Measurements from ENCODE around the gene DENND1B. TPM values are rescaled to one million over a fixed set of nuclear protein-coding genes. Genes with fewer than 3 reads are reported as not detected.

The DENND1B gene
- total and polyA plus RNA-seq, 2 of the 8 experiments (the other 6 are each of a cell fraction or from before 2014, with no cell fraction given): 0.74 to 3.3 TPM

DNA sequence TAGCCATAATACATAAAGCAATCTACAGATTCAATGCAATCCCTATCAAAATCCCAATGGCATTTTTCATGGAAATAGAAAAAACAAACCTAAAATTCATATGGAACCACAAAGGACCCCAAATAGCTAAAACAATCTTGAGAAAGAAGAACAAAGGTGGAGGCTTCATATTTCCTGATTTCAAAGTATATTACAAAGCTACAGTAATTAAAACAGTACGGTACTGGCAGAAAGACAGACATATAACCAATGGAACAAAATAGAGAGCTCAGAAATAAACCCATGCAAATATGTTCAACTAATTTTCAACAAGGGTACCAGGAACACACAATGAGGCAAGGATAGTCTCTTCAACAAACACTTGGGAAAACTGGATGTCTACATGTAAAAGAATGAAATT, 87.0 kb downstream of the DENND1B start:
- no peaks in the 10 kb centered on the region for H3K23me2 ChIP-seq (ENCODE audit: low read depth, low read length)
- no peak for FAIRE-seq
- no peak overlapping the region for H4K8ac ChIP-seq (ENCODE audit: extremely low read depth, insufficient read depth, low read length)
- ChIA-PET POLR2A (ENCODE audit: partially characterized antibody) (no interaction called here), CTCF (ENCODE audit: partially characterized antibody) (interaction anchor here (0.7 kb wide), 1 partner anchor 72 kb away, joined by 3 read pairs; no protein-coding TSS in a partner anchor)
- no peak overlapping the region for H3K27ac ChIP-seq (ENCODE audit: low read depth, low read length)
- no peak overlapping the region for H3K4me3 ChIP-seq (ENCODE audit: extremely low read depth in 1 of 4, insufficient read depth in 2 of 4, low read depth in 3 of 4, low read length in 4 of 4)
- no peak overlapping the region for H3K4me2 ChIP-seq (ENCODE audit: insufficient read depth in 1 of 2, low read depth in 2 of 2, low read length in 2 of 2)
- H2BK15ac ChIP-seq (ENCODE audit: low read length): no peak overlapping the region
- H4K5ac ChIP-seq (ENCODE audit: insufficient read length, low read depth, low read length): no peak overlapping the region
- DNase-seq (ENCODE audit: low read depth in 1 of 2, low spot score in 2 of 2): no peak
- no peak for TF ChIP-seq BCL11A (IDR thresholded peaks at IDR 0.05; ENCODE audit: low read depth in 2 of 2, low read length in 2 of 2)
- TF ChIP-seq NANOG (IDR thresholded peaks at IDR 0.05; ENCODE audit: insufficient read depth, low read depth, low read length, poor library complexity, severe bottlenecking): no peak
- no peak for TF ChIP-seq CTBP2 (IDR thresholded peaks at IDR 0.05; ENCODE audit: borderline replicate concordance, insufficient read depth, insufficient read length, low read length)
- no peak for TF ChIP-seq HDAC6 (IDR thresholded peaks at IDR 0.05; ENCODE audit: low read depth, low read length)
- no peak for TF ChIP-seq KDM1A (IDR thresholded peaks at IDR 0.05; ENCODE audit: borderline replicate concordance, low read length)
- no peak for TF ChIP-seq EGR1 (IDR thresholded peaks at IDR 0.05; ENCODE audit: borderline replicate concordance, low read depth, low read length)
- no peak for TF ChIP-seq JUN (IDR thresholded peaks at IDR 0.05; ENCODE audit: low read depth, low read length)
- TF ChIP-seq SP4 (IDR thresholded peaks at IDR 0.05; ENCODE audit: low read length): no peak
- TF ChIP-seq KDM5A (IDR thresholded peaks at IDR 0.05; ENCODE audit: low read length): no peak
- H2BK120ac ChIP-seq (replicated peaks; ENCODE audit: low read depth, low read length): no peak overlapping the region
- H3K18ac ChIP-seq (ENCODE audit: extremely low read depth, low read length): no peak overlapping the region
- H3K79me2 ChIP-seq (ENCODE audit: control insufficient read depth in 1 of 2, insufficient read depth in 2 of 2, low read length in 2 of 2): no peaks in the 10 kb centered on the region
- no peak overlapping the region for H2BK12ac ChIP-seq (ENCODE audit: low read depth, low read length)
- H4K20me1 ChIP-seq (replicated peaks in 1 of 2; ENCODE audit: control insufficient read depth in 1 of 2, insufficient read depth in 2 of 2, low read length in 2 of 2): peaks cover 0 to under 1% of the 10 kb centered on the region in 2 experiments
- H3K36me3 ChIP-seq (ENCODE audit: control insufficient read depth in 2 of 4, insufficient read depth in 4 of 4, low read length in 3 of 4): no peaks in the 10 kb centered on the region
- H3K23ac ChIP-seq (ENCODE audit: insufficient read length): no peak overlapping the region
- H2AK5ac ChIP-seq (ENCODE audit: low read depth, low read length): no peak overlapping the region
- H4K91ac ChIP-seq (replicated peaks; ENCODE audit: insufficient read length, low read length): no peak overlapping the region
- peaks cover 0 to 8% of the 10 kb centered on the region in 2 experiments; a peak in 2 of 4 replicates for H3K9me3 ChIP-seq (ENCODE audit: insufficient read depth in 2 of 2, low read depth in 1 of 2, low read length in 1 of 2)
- H3K14ac ChIP-seq (ENCODE audit: insufficient read length): no peak overlapping the region
- H3K4me1 ChIP-seq (replicated peaks in 1 of 4; ENCODE audit: control insufficient read depth in 3 of 4, insufficient read depth in 4 of 4, low read length in 3 of 4): no peaks in the 10 kb centered on the region
- H3K4ac ChIP-seq (replicated peaks; ENCODE audit: insufficient read length, low read depth, low read length): no peak overlapping the region
- no peaks in the 10 kb centered on the region for H3K27me3 ChIP-seq (replicated peaks in 1 of 4; ENCODE audit: control insufficient read depth in 3 of 4, extremely low read depth in 1 of 4, insufficient read depth in 3 of 4, low read length in 3 of 4)
- no peak overlapping the region for H2BK5ac ChIP-seq (ENCODE audit: low read depth, low read length)
- 94% methylated on average over 1 of the region's 1 CpG; no CpG with 5 or more reads in 1 of the 2 experiments for WGBS, 2 experiments (ENCODE audit: extremely low coverage in 1 of 2, insufficient coverage in 1 of 2, insufficient read length in 1 of 2, insufficient replicate concordance in 2 of 2, low coverage in 1 of 2, low lambda C conversion rate in 2 of 2, missing lambda C conversion rate in 1 of 2)
- H3K79me1 ChIP-seq (ENCODE audit: low read depth, low read length): no peaks in the 10 kb centered on the region
- H3K9ac ChIP-seq (replicated peaks in 1 of 4; ENCODE audit: extremely low read depth in 1 of 4, low read depth in 3 of 4, low read length in 3 of 4): no peak overlapping the region
- H2BK20ac ChIP-seq (ENCODE audit: low read length): no peak overlapping the region
- H3K56ac ChIP-seq (replicated peaks; ENCODE audit: insufficient read length, low read depth, low read length): no peak overlapping the region
- no peak overlapping the region for H2AFZ ChIP-seq (ENCODE audit: low read length)

All from H1 (cell line).